HG02588 (cell line): ENCODE measurements around the gene HMG20A.

Source experiments
- ATAC-seq: cut with Tn5 transposase; IDR thresholded peaks from one replicate; pipeline ENCODE4 v1.9.1; 2021; ENCODE audit warnings: mild to moderate bottlenecking, moderate library complexity; ENCODE audit not compliant: unreplicated experiment

HMG20A gene

DNA sequence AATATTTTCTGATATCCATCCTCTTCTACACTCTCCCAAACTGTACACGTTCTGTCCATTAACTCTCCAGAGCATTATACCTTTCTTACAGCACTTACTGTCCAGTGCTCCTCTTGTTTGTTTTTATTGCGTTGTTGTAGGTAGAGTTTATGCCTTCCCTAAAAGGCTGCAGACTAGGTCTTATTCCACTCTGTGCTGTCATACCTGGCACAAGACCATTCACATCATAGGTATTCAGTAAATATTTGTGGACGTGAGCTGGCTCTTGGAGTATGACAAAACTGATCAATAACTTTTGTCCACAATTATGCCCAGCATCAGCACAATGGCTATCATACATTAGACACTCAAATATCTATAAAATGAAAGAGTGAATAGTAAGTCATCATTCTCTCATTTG, 4.4 kb downstream of the HMG20A start:
- ATAC-seq = no peak

DNA sequence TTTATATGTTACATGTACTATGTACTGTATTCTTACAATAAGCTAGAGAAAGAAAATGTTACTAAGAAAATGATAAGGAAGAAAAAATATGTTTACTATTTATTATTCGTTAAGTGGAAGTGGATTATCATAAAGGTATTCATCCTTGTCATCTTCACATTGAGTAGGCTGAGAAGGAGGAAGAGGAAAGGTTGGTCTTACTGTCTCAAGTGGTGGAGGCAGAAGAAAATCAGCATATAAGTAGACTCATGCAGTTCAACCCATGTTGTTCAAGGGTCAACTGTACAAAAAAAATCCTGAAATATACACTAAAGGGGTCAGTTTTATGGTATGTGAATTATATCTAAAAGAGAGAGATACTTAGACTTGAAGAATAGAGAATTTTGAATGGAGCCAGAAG, 5.7 kb downstream of the HMG20A start:
- ATAC-seq = no peak

DNA sequence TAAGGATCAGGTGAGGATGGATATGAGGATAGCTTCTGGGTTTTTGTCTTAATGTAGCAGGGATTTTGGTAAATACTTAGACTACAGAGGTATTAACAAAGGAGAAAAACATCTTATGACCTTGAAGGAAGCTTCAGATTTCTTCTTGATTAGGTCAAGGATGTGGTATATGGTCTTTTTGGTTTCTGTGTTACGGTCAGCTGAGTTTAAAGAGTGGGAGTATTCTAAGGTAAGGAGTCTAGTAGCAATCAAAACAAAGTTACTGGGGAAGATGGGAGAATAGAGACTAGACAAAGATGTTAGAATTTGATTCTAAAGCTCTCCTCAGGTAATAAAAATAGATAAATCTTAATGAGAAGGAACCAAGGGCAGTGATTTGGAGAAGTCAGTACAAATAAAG, 6.2 kb downstream of the HMG20A start:
- no peak for ATAC-seq

DNA sequence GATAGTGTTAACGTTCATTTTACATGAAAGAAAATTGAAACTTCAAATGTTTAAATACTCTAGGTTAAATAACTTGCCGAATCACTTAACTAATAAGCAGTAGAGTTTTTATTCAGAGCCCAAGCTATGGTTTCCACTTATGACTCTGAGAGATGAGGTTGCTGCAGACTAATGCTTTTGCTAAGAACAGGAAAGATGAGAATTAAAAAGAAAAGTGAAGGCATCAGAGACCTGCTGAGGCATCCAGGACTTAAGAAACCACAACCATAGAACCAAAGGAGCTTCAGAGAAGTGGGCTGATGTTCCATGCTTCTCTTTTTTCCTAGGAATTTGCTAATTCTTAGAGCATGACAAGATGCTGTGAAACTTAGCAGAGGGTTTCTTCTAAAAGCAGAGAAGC, 9.5 kb downstream of the HMG20A start:
- no peak for ATAC-seq

DNA sequence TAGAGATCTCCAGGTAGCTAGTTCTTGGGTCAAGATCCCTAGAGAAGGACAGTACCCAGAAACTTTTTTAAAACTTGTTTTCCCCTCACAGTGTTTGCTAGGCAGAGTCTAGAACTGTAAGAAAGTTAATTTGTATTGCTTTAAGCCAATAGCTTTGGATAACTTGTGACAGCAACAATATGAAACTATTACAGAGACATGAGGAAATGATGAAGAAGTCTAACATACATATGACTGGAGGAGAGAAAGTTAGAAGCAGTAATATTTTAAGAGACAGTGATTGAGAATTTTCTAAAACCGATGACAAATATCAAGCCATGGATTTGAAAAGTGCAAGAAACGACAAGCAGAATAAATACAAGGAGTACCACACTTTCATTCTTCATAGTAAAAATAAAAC, 10.0 kb downstream of the HMG20A start:
- no peak for ATAC-seq

DNA sequence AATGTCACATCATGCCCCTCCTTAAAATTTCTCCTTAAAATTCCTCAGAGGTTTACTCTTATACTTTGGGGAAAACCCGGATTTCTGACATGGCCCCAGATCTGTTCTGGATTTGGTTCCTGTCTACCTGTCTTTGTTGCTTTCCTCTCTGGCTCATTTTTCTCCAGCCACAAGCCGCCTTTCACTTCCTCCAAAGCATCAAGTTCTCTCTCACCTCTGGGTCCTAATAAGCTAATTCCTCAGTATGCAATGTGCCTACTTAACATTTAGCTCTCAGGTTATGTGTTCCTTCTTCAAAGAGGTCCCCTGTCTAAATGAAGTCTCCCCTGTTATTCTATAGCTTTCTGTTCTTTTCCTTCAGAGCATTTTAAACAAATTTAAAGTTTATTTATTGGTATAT, 16.1 kb downstream of the HMG20A start:
- no peak for ATAC-seq

DNA sequence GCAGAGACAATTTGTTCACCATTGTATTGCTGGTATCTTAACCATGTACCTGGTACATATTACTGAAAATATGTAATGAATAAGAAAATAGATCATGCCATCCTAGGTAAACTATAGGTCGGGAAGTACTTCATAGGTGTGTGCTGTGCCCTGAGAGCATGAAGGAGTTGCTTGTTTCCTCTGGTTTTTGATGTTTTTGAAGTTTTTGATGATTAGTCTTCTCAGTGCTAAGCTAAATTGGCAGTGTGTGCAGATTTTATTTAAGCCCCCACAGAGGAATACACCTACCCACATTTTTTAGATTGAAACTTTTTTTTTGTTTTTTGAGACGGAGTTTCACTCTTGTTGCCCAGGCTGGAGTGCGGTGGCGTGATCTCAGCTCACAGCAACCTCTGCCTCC, 16.6 kb downstream of the HMG20A start:
- no peak for ATAC-seq

DNA sequence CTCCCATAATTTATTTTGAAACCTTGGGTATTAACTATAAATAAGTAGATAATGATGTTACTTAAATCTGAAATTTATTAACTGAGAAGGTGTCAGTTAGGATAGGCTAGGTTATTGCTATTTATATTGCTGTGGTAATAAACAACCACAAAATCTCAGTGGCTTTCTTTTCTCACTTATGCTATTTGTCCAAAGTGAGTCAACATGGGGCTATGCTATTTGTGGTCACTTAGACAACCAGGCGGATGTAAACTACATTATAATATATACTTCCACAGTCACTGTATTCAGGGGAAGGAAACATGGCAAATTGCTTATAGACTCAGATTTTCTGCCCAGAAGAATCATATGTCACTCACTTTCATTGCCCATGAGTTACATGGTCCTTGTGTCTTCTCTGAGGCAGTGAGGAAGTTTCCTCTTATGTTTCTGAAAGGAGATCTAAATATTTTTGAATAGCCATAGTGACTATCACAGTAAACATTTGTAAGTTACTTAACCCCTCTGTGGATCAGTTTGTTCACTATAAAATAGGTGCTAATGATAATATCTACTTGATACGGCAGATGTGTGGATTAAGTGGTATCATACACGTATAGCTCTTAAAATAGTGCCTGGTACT, 19.8 kb downstream of the HMG20A start:
- ATAC-seq = peak; percentile 40

DNA sequence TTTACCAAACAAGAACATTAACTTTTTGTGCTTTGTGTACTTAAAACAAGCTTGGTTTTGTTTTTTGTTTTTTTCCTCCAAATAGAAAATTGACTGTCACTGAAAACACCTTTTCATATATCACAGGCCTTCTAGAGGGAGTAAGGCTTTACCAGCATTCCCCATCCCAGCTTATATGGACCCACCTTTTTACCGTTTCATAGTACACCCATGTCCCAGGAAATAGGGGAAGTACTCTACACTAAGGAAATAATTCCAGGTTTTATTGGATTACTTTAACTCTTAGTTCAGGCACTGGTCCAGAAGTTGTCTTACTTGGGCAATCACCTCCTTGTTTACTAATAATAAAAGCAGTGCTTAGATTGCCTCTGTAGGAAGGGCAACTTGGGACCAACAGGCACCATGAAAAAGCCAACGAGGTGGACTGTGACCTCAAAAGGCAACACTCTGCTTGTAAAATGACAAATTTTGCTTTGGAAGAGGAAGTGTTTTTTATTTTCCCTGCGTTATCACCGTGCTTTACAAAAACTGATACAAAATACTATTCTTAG, 26.2 kb downstream of the HMG20A start:
- ATAC-seq = no peak

DNA sequence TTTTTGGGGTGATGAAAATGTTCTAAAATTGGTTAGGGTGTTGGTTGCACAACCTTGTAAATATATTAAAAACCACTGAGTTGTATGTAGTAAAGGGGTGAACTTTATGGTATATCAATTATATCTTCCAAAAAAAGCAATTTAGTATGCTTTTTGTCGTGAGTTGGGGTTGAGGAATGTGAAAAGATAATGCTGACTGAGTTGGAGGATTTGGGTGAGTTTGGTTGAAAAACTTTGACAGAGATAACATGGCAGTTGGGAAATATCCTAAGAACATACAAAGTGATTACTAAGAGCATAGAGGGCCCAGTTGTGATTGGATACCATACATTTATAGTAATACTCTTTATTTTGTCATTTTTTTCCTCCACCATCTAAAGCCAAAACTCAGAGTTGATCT, 33.6 kb downstream of the HMG20A start:
- ATAC-seq = no peak

DNA sequence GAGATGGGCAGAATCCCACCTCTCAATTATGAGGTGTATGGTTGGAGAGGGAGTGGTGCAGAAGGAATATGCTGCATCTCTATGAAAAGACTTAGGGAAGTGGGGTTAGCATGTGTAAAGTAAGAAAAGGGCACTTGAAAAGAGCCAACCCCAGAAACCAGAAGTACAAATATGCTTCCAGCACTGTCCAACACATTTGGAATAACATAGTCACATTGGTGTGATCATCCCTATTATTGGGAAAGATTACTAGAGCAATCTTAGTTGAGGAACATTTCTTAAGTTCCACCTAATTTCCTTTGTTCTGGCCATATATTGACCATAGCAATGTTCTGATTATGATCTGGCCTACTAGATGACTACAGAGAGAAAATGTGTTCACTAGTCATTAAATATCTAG, 34.3 kb downstream of the HMG20A start:
- ATAC-seq = no peak

DNA sequence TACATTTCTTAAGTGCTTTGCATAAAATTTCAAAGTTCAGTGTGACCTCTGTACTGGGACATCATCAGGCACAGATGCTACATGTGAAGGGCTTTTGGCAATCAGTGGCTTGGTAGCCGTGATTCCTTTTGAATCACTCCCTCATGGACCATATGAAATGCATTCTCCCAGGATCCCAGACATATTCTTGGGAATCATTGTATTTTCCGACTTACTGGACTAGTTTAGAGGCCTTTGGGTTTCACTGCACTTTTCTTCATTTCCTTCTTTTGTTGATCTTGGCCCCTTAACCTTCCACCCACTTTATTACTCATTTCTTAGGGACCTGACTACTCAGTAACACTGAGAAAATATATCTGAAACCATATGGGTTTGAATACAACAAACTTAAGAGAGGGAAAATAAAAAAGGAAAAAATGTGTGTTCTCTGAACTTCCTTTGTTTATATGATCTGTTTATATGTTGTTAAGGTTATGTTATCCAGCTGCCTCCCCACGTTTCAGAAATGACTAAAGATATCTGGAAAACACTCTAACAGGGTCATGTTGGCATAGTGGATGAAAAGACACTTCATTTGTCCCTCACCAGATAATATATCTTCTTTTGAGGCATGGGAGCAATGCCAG, 35.1 kb downstream of the HMG20A start:
- no peak for ATAC-seq

DNA sequence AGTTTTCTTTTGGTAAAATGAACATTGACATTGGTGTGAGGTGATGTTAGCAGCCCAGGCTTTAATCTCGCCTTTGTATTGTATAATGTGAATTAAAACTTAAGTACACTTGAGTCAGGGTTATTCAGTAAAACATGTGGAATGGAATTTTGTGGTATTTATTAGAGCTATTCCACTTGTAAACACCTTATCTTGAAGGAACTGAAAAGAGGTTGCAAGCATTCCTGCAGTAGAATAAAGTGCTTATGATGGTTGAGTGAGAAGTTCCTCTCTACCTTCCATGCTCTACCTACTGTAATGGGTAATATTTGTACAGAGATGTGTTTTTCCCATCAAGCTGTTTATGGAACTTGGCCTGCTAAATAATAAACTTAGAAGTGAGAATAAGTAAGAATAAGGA, 36.1 kb downstream of the HMG20A start:
- no peak for ATAC-seq

DNA sequence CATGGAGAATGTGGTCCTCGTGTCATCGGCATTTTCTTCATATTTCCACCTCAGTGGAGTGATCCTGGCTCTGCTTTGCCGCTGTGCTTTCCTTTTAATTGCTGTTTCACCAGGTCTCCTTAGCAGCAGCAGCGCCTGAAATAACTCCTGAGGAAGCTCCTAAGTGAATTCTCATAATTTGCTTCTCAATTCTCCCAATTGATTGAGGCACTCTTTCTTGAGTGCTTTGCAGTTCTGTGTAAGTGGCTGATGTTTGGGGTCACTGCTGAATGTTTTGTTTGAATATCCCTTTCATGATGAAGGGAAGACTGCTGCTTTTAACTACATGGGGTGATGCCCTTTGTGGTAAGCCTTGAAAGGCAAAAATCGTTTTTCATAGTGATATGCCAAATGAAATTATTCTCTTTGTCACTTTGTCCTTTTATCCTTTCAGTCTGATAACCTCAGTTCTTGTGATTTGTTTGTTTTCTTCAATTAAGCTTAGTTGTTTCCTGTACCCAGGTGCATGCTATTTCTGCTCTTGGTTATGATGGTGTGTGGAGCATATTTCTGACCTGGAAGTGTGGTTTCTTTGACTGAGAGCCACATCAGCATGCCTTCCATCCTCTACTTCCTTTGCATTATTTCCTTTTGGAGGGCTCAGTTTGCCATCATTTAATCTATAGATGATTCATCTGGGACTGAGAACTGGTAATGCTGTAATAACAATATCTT, 36.7 kb downstream of the HMG20A start:
- ATAC-seq = no peak

DNA sequence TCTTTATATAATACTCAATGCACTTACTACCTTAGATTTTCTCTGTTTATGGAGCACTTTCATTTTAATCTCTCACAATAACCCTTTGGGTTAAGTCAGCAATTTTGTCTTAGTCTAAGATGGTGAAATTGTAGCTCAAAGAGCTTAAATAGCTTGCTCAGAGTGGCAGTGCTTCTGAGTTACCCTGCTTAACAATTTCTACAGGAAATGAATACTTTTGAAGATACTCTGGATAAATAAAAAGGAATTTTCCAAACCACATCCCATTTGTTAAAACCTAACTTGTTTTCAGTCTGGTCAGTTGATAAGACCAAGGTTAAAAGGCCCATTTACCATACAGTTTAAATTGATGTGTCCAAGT, 37.2 kb downstream of the HMG20A start:
- no peak for ATAC-seq

DNA sequence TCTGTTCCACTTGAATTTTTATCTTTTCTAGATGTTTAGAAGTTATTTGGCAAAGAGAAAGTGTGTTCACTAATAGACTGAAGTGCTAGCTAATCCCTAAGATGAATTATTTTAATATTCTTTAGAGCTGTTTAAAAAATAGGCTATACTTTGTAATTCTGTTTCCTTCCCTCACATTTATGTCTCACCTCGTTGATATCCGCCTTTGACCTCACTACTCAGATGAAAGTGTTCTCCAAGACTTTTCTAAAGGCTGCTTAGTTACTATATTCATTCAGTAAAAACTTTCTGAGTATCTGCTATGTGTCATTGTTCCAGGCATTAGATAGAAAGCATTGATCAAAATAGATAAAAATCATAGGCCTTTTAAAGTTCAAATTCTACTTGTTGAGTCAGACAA, 38.3 kb downstream of the HMG20A start:
- ATAC-seq = no peak

DNA sequence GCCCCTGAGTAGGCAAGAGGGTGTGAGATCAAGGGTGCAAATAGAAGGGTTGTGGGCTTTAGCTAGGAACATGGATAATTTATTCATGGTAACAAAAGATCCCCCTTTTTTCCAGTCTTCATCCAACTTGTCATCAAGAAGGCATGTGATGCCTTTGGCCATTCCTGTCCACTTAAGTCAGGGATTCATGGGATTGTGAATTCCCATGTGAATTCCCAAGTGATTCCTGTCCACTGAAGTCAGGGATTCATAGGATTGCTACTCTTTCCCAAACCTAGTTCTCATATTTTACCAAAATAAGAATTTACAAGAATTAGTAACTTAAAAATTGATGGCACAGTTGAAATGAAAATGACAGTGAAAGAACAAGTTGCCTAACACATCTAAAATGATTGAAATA, 40.8 kb downstream of the HMG20A start:
- no peak for ATAC-seq

DNA sequence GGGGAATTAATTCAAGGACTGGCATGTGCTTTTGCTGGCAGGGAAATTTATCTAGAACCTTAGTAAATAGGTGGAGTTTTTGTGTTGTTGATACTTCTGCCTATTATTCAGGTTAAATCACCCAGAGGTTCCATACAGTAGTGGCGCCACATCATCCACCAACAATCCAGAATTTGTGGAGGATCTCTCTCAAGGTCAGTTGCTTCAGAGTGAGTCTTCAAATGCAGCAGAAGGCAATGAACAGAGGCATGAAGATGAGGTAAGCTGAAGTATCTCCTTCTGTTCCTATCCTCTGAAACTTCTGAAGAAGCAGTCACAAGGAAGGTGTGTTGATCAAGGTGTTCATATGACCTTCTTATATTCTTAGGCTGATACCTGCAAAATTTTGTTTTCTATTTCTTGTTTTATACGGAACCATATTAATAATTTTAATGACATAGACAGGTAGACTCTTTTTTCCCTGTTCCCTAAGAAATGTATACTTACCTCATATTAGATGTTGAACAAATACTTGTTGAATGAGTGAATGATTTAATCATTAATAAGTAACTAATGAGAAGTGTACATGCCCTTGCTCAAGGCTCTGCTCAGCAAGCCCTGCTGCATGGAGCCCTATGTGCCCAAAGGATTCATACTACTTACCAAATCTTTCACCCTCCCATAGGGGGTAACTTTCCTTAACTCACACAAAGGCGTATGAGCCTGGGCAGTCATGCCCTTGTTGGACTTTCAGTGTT, 43.6 kb downstream of the HMG20A start:
- no peak for ATAC-seq

DNA sequence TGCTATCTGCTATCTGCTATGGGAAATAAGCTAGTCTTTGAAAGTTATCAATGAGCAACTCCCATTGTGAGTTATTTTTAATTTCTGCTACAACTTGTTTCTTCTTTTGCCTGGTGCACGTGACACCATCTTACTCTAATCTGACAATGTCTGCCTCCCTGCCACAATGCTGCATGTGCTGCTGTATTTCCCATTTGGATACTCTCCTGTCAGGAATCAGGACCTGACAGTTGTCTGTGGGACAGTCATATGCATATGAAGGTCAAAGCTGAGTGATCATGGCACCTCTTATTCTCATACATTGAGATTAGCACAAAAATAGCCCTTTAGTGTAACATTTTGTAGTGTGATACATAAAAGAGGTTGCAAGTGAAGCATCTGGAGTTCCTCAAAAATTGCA, 45.8 kb downstream of the HMG20A start:
- no peak for ATAC-seq

DNA sequence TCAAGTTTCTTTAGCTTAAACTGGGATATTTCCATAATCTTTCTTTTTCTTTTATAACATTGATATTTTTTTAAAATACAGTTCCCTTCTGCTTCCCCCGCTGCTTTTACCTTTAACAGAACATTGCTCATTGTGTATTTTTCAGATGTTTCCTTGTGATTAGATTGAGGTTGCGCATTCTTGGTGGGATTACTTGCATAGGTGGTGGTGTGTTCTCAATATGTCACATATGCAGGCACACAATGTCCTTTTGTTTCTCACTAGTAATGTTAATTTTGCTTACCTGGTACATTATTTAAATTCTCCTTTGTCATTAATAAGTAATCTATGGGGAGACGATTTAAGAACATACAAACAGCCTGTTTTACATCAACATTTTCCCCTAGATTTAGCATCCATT, 48.2 kb downstream of the HMG20A start:
- ATAC-seq = no peak

DNA sequence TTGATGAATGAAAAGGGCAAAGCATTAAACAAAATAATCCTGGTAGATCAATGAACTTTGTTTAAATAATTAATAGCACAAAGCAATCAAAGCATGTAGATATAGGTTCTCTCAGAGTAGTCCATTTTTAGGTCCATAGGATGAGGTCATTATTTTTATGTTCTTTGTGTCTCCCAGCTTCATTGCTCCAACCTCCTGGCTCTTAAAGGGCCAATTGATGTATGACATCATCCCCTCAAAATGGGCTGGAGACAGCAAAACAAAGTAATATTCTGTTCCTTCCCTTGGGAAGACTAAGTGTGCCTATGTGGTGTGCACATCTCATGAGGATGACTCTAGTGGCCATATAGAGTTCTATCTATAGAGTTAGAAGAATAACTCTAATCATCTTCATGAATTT, 49.5 kb downstream of the HMG20A start:
- ATAC-seq = no peak

DNA sequence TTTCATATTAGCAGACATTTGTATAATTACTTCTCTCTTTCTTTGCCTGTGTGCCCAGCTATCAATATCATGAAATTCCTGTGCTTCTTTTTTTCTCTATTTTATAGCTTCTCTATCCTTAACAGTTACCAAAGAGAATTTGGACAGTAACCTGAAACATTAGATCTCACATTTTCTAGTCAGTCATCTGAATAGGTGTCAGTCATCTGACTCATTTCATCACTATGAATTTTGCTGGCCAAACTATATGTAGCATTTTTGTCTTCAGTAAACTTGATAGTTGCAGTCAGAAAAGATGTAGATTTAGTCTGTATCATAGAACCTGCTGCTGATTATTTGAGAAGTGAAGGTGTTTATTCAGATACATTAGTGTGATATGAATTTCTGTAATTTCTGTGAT, 52.6 kb downstream of the HMG20A start:
- ATAC-seq = no peak
